Left lung (tissue), 10 donors: ENCODE results near the gene ZNF576. TPM values are rescaled to one million over a fixed set of nuclear protein-coding genes. Genes with fewer than 3 reads are reported as not detected.
"Not testable (repeated sequence)": the region's sequence is repeated elsewhere in the genome, so short reads cannot be mapped to it uniquely, and the experiment has no call there.

Source experiments
- ATAC-seq: fragments of 200-7000 bp; cut with Tn5 transposase; one replicate; pipeline ENCODE4 v1.9.1; 2020; ENCODE audit warnings: moderate library complexity
- DNase-seq, 4 donors: peaks; one replicate each; pipeline ENCODE4 v3.0.0-alpha.2; 2013 to 2020
- H3K27ac ChIP-seq, 2 donors: fragments of 200-600 bp; sonication (generic) in 1 of 2; one replicate each; pipeline versions ENCODE4 v1.5.0 to v1.8.0; 2020 to 2021
- H3K27me3 ChIP-seq, 2 donors: fragments of 200-600 bp; sonication (generic) in 1 of 2; one replicate each; pipeline versions ENCODE4 v1.5.0 to v1.8.0; 2020 to 2021
- H3K36me3 ChIP-seq, 2 donors: fragments of 200-600 bp; sonication (generic) in 1 of 2; one replicate each; pipeline versions ENCODE4 v1.5.0 to v1.8.0; 2020 to 2021
- H3K4me1 ChIP-seq, 2 donors: fragments of 200-600 bp; one replicate each; pipeline ENCODE4 v1.8.0; 2021
- H3K4me3 ChIP-seq, 2 donors: fragments of 200-600 bp; sonication (generic) in 1 of 2; one replicate each; pipeline versions ENCODE4 v1.5.0 to v1.8.0; 2020 to 2021; ENCODE audit warnings: mild to moderate bottlenecking in 1 of 2
- H3K9me3 ChIP-seq, 2 donors: fragments of 200-600 bp; sonication (generic) in 1 of 2; one replicate each; pipeline versions ENCODE4 v1.5.0 to v1.8.0; 2020 to 2021
- CTCF ChIP-seq, 2 donors: fragments of 200-600 bp; sonication (generic) in 1 of 2; IDR thresholded peaks; one replicate each; pipeline versions ENCODE4 v1.5.0 to v1.8.0; 2021; ENCODE audit warnings: antibody characterized with exemption in 2 of 2
- intact Hi-C, 2 donors: fragments of 100-400 bp; cut with DNase I; formaldehyde crosslinking; loops; one replicate each; pipeline versions ENCODE4 v1.11.2 to v1.14.2; 2022
- polyA plus RNA-seq, 6 donors: library from polyadenylated mRNA; unstranded; fragments of 120-200 nt; gene quantifications; one replicate each; pipeline ENCODE4 v1.2.1, GENCODE V29; 2013; ENCODE audit not compliant: insufficient read length in 6 of 6
- total RNA-seq, 2 donors: library from RNA; stranded (reverse); fragmentation: NEBNext Ultra II Directional; extraction: Animal tissue kit (Norgen Biotek cat#: 25700); gene quantifications; one replicate each; pipeline ENCODE4 v1.2.1, GENCODE V29; 2021
- donor health status: DM: no; HTN: yes; CAD: no.
- donor health status: DM: no; HTN: no; CAD: no.

ZNF576 gene
- total and polyA plus RNA-seq, 8 donors, result 9.3 to 14.4 (median 11.5) TPM

GRCh38 chr19:43634872-43635560 lies 38.6 kb downstream of the ZNF576 start:
- no peak for TF ChIP-seq CTCF (IDR thresholded peaks at IDR 0.05)
- H3K9me3 ChIP-seq, result no peaks in the 10 kb centered on the region
- H3K27me3 ChIP-seq, result peaks cover 0 to 50% of the 10 kb centered on the region in 2 donors
- DNase-seq (peak in 1 of 4 donors; percentile 30), ATAC-seq (no peak)
- H3K4me3 ChIP-seq, result no peak overlapping the region
- no peak overlapping the region for H3K27ac ChIP-seq
- intact Hi-C loops, result no loop called here
- H3K4me1 ChIP-seq, result peaks cover under 1% of the 10 kb centered on the region in 2 donors
- no peaks in the 10 kb centered on the region for H3K36me3 ChIP-seq

GRCh38 chr19:43635561-43635940 lies 39.2 kb downstream of the ZNF576 start:
- DNase-seq, ATAC-seq, H3K4me1 ChIP-seq, H3K9me3 ChIP-seq, H3K27ac ChIP-seq, H3K36me3 ChIP-seq, H3K4me3 ChIP-seq, intact Hi-C loops: not testable (repeated sequence)
- peaks cover 0 to 55% of the 10 kb centered on the region in 2 donors for H3K27me3 ChIP-seq

GRCh38 chr19:43636121-43636683 lies 39.8 kb downstream of the ZNF576 start:
- no peak for ATAC-seq
- H3K9me3 ChIP-seq, result no peaks in the 10 kb centered on the region
- no peak for DNase-seq
- H3K4me3 ChIP-seq, result no peak overlapping the region
- H3K27ac ChIP-seq, result no peak overlapping the region
- peaks cover 7% of the 10 kb centered on the region in 2 donors for H3K4me1 ChIP-seq
- intact Hi-C loops, result no loop called here
- TF ChIP-seq CTCF (IDR thresholded peaks at IDR 0.05), result no peak
- H3K36me3 ChIP-seq, result no peaks in the 10 kb centered on the region
- H3K27me3 ChIP-seq, result peaks cover 0 to 62% of the 10 kb centered on the region in 2 donors

GRCh38 chr19:43638214-43638994 lies 42.0 kb downstream of the ZNF576 start:
- TF ChIP-seq CTCF (IDR thresholded peaks at IDR 0.05), result no peak
- Histone ChIP-seq H3K9me3 (no peaks in the 10 kb centered on the region), H3K27ac (no peak overlapping the region), H3K36me3 (no peaks in the 10 kb centered on the region), H3K27me3 (peaks cover 0 to 66% of the 10 kb centered on the region in 2 donors), H3K4me3 (no peak overlapping the region), H3K4me1 (peaks cover 7% of the 10 kb centered on the region in 2 donors)
- DNase-seq (no peak), ATAC-seq (no peak)
- intact Hi-C loops, result no loop called here

- intact Hi-C loops, result no loop called here
- Histone ChIP-seq H3K27ac (no peak overlapping the region), H3K4me1 (peaks cover 7% of the 10 kb centered on the region in 2 donors), H3K4me3 (peak overlapping the region in 1 of 2 donors; percentile 24), H3K9me3 (no peaks in the 10 kb centered on the region), H3K27me3 (peaks cover 0 to 61% of the 10 kb centered on the region in 2 donors), H3K36me3 (no peaks in the 10 kb centered on the region)
- ATAC-seq, result no peak
- no peak for TF ChIP-seq CTCF (IDR thresholded peaks at IDR 0.05)
- no peak for DNase-seq
These were observed 42.7 kb downstream of the ZNF576 start for GRCh38 chr19:43638995-43639518.
